ENCODE results near the gene EYS. TPM values are rescaled to one million over a fixed set of nuclear protein-coding genes. Genes with fewer than 3 reads are reported as not detected.

EYS gene
- total and polyA plus RNA-seq, 2 of the 13 experiments (the other 11 are each of a cell fraction or from before 2014, with no cell fraction given) = 0.04 to 0.07 TPM

- Histone ChIP-seq H3K9ac (ENCODE audit: insufficient read depth, low read depth, low read length) (no peak overlapping the region), H4K20me1 (ENCODE audit: insufficient read depth, low read length) (no peaks in the 10 kb centered on the region), H3K4me1 (ENCODE audit: insufficient read depth, low read length) (no peaks in the 10 kb centered on the region), H3K4me3 (replicated peaks in 1 of 3; ENCODE audit: insufficient read depth in 1 of 3, low read depth in 2 of 3, low read length in 3 of 3) (no peak overlapping the region), H2AFZ (ENCODE audit: low read length) (no peak overlapping the region), H3K27ac (ENCODE audit: extremely low read length, insufficient read depth, low read length) (no peak overlapping the region), H3K79me2 (ENCODE audit: insufficient read depth, low read length) (no peaks in the 10 kb centered on the region), H3K4me2 (ENCODE audit: low read depth, low read length) (no peak overlapping the region), H3K27me3 (ENCODE audit: control insufficient read depth in 1 of 2, insufficient read depth in 2 of 2, low read length in 2 of 2) (no peaks in the 10 kb centered on the region), H3K36me3 (replicated peaks in 1 of 2; ENCODE audit: control insufficient read depth in 1 of 2, insufficient read depth in 2 of 2, low read length in 2 of 2) (no peaks in the 10 kb centered on the region), H3K9me3 (ENCODE audit: low read length) (no peaks in the 10 kb centered on the region)
- in situ Hi-C loops (cut with HindIII; ENCODE audit: extremely low pct_ligation_motif_present, low pct_unique_long_range_greater_than_20kb) (no loop called here), intact Hi-C loops (cut with micrococcal nuclease; ENCODE audit: unreplicated experiment) (no loop called here)
- DNase-seq (ENCODE audit: low spot score) = no peak
- FAIRE-seq = no peak
- BruUV-seq (replicated peaks) = no TSS peak
- TF ChIP-seq ZNF20 (CRISPR knock-in tag; IDR thresholded peaks at IDR 0.05) (no peak), RNF219 (CRISPR knock-in tag; IDR thresholded peaks at IDR 0.05) (no peak), ZNF431 (CRISPR knock-in tag; IDR thresholded peaks at IDR 0.05; ENCODE audit: borderline replicate concordance, low read depth) (no peak), ZNF556 (CRISPR knock-in tag; IDR thresholded peaks at IDR 0.05; ENCODE audit: borderline replicate concordance) (no peak), ZNF343 (CRISPR knock-in tag; IDR thresholded peaks at IDR 0.05) (no peak), ARID4A (CRISPR knock-in tag; IDR thresholded peaks at IDR 0.05; ENCODE audit: borderline replicate concordance) (no peak), KDM3A (CRISPR knock-in tag; IDR thresholded peaks at IDR 0.05; ENCODE audit: low read depth) (no peak)
- CTCF ChIA-PET (ENCODE audit: low intra/inter-chr PET ratio, low total read pairs) = no interaction called here
- POLR2A ChIA-PET = no interaction called here
- no peak for ATAC-seq
Measured at GRCh38 chr6:65650086-65650485, 56.9 kb downstream of the EYS start.

Measured in HepG2 (cell line).